Endothelial cell (in vitro differentiated cells): ENCODE measurements around the gene ACOXL. TPM values are rescaled to one million over a fixed set of nuclear protein-coding genes. Genes with fewer than 3 reads are reported as not detected.

ENCODE experiments used
- DNase-seq: peaks from one replicate; pipeline ENCODE4 v3.0.0; 2021; ENCODE audit warnings: low spot score
- H3K27ac Mint-ChIP-seq: one replicate; pipeline ENCODE4 v1.8.0; 2021; ENCODE audit warnings: mixed read lengths, inconsistent platforms; ENCODE audit not compliant: unreplicated experiment
- H3K27me3 Mint-ChIP-seq: one replicate; pipeline ENCODE4 v1.8.0; 2021; ENCODE audit warnings: mild to moderate bottlenecking, moderate library complexity, mixed read lengths, inconsistent platforms; ENCODE audit not compliant: unreplicated experiment
- H3K36me3 Mint-ChIP-seq: one replicate; pipeline ENCODE4 v1.8.0; 2021; ENCODE audit warnings: mild to moderate bottlenecking, low read depth, mixed read lengths, inconsistent platforms; ENCODE audit not compliant: unreplicated experiment
- H3K4me1 Mint-ChIP-seq: one replicate; pipeline ENCODE4 v1.8.0; 2021; ENCODE audit warnings: mild to moderate bottlenecking, mixed read lengths, inconsistent platforms; ENCODE audit not compliant: unreplicated experiment
- H3K4me3 Mint-ChIP-seq: one replicate; pipeline ENCODE4 v1.8.0; 2021; ENCODE audit warnings: mild to moderate bottlenecking, mixed read lengths, inconsistent platforms; ENCODE audit not compliant: unreplicated experiment
- H3K9me3 Mint-ChIP-seq: one replicate; pipeline ENCODE4 v1.8.0; 2021; ENCODE audit warnings: mixed read lengths, inconsistent platforms; ENCODE audit not compliant: unreplicated experiment
- CTCF ChIP-seq: fragments of 200-600 bp; sonication (generic); IDR thresholded peaks from one replicate; pipeline ENCODE4 v1.5.0; 2021; ENCODE audit warnings: antibody characterized with exemption; ENCODE audit not compliant: unreplicated experiment
- total RNA-seq: library from RNA; stranded (reverse); fragmentation: NEBNext Ultra II Directional; extraction: Animal tissue kit (Norgen Biotek cat#: 25700); gene quantifications from one replicate; pipeline ENCODE4 v1.2.1, GENCODE V29; 2021; ENCODE audit not compliant: unreplicated experiment

Gene ACOXL
- total RNA-seq, 1 donor from 2014 or later: 0.44 TPM

GRCh38 chr2:111045771-111046444 is 313.5 kb downstream of the ACOXL start:
- no peaks in the 10 kb centered on the region for H3K9me3 Mint-ChIP-seq
- H3K27me3 Mint-ChIP-seq: no peaks in the 10 kb centered on the region
- DNase-seq: no peak

GRCh38 chr2:111046670-111047069 is 314.3 kb downstream of the ACOXL start:
- no peaks in the 10 kb centered on the region for H3K9me3 Mint-ChIP-seq
- no peaks in the 10 kb centered on the region for H3K27me3 Mint-ChIP-seq
- H3K27ac Mint-ChIP-seq: no peak overlapping the region
- DNase-seq: no peak
- no peak for TF ChIP-seq CTCF
- no peak overlapping the region for H3K4me3 Mint-ChIP-seq
- peaks cover 2% of the 10 kb centered on the region for H3K4me1 Mint-ChIP-seq
- no peaks in the 10 kb centered on the region for H3K36me3 Mint-ChIP-seq

More at GRCh38 chr2:111045771-111046444, 313.5 kb downstream of the ACOXL start:
- Mint-ChIP-seq H3K27ac (no peak overlapping the region), H3K4me1 (peaks cover 2% of the 10 kb centered on the region), H3K4me3 (no peak overlapping the region), H3K36me3 (no peaks in the 10 kb centered on the region)
- no peak for TF ChIP-seq CTCF

- DNase-seq: no peak
- H3K27me3 Mint-ChIP-seq: peaks cover 3% of the 10 kb centered on the region
Observed at GRCh38 chr2:111048856-111049768, 316.7 kb downstream of the ACOXL start.

GRCh38 chr2:111049792-111050640 is 317.6 kb downstream of the ACOXL start:
- H3K4me3 Mint-ChIP-seq: no peak overlapping the region
- no peak for TF ChIP-seq CTCF

More at GRCh38 chr2:111048856-111049768, 316.7 kb downstream of the ACOXL start:
- no peak overlapping the region for H3K4me3 Mint-ChIP-seq
- H3K4me1 Mint-ChIP-seq: peaks cover 2% of the 10 kb centered on the region
- no peak for TF ChIP-seq CTCF
- H3K9me3 Mint-ChIP-seq: no peaks in the 10 kb centered on the region
- H3K27ac Mint-ChIP-seq: no peak overlapping the region
- no peaks in the 10 kb centered on the region for H3K36me3 Mint-ChIP-seq

More at GRCh38 chr2:111049792-111050640, 317.6 kb downstream of the ACOXL start:
- Mint-ChIP-seq H3K27me3 (peaks cover 3% of the 10 kb centered on the region), H3K9me3 (no peaks in the 10 kb centered on the region), H3K36me3 (no peaks in the 10 kb centered on the region), H3K27ac (no peak overlapping the region), H3K4me1 (peaks cover 2% of the 10 kb centered on the region)
- DNase-seq: no peak
